GM19099 (cell line): ENCODE data around the gene EIF2A.

ENCODE experiments used
- POLR2A ChIP-seq: IDR thresholded peaks from 3 replicates; pipeline ENCODE4 v1.6.1; 2011; ENCODE audit warnings: low read depth; ENCODE audit not compliant: insufficient read length; ENCODE audit errors: extremely low read depth

Gene EIF2A

DNA sequence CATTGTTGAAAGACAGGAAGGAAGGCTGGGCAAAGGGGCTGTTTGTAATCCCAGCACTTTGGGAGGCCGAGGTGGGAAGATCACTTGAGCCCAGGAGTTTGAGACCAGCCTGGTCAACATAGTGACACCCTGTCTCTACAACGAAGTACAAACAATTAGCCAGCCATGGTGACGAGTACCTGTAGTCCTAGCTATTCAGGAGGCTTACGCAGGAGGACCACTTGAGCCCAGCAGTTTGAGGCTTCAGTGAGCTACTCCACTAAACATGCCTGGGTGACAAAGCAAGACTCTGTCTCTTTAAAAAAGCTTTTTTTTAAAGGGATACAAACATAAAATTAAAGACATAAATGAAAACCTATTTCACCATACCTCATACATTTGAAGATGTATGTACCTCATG lies 11.4 kb upstream of the EIF2A start:
- TF ChIP-seq POLR2A, result no peak

DNA sequence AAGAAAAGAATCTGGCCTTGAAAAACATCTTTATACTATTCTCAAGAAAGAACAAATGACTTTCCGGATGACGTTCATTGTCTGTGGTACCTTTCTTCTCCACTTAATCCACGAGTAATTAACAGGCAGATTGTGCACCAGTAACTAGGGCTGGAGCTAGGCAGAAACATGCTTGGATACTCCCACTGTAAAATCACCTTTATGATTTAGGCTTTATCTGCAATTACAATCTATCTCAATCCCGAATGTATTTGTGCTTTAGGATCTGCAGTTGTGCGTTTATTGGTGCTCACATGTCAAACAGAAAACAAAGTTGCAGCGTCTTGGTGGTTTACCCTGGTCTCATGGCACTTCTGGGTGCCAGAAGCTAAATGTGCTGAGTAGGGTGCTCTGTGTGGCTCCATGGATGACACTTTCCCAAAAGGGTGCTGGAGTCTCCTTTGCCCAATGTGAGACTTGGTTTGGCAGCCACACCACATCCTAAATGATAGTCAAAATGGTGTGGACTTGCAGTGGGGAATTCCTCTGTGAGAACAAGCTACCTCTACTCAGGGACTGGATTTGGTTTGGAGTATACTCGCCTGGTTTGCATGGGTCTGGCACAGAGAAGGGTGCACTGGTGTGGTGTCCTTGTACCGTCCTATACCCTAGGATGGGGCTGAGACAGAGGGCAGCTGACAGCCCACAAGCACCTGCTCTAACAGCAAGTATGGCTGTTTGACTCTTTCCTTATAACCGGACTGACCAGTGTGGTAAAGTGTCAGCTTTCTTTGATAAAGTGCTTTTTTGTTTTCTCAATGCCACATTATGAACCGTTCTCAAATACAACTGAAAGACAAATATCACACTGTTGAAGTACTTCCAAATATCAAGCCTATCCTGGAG lies 8.0 kb upstream of the EIF2A start:
- no peak for TF ChIP-seq POLR2A

DNA sequence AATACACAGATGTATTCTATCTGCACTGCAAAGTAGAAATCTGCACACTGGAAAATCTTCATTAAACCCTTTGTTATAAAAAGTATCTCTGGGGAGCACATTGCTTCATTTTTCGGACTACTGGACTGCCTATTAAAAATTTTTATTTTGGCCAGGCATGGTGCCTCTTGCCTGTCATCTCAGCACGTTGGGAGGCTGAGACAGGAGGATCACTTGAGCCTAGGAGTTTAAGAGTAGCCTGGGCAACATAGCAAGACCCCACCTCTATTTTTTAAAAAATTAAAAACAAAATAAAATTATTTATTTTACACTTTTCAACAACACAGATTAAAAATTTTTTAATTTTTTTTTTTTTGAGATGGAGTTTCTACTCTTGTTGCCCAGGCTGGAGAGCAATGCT lies 6.3 kb upstream of the EIF2A start:
- TF ChIP-seq POLR2A, result no peak

DNA sequence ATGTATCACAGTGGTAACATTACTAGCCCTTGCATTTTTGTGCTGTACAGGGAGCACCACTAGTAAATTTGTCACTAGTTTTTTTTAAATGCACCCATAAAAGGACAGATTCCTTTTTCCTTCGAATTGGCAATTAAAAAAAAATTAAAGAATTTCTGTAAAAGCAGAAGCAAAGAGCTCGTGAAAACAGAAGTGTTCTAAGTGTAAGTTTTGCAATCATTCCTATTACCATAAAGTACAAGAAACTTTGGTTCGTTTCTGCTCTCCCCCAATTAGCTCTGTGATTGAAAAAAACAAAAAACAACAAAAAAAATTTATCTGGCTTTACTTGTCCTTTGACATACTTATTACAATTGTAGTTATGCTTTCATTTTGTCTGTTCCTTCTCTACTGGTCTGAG lies 5.6 kb upstream of the EIF2A start:
- TF ChIP-seq POLR2A, result no peak

DNA sequence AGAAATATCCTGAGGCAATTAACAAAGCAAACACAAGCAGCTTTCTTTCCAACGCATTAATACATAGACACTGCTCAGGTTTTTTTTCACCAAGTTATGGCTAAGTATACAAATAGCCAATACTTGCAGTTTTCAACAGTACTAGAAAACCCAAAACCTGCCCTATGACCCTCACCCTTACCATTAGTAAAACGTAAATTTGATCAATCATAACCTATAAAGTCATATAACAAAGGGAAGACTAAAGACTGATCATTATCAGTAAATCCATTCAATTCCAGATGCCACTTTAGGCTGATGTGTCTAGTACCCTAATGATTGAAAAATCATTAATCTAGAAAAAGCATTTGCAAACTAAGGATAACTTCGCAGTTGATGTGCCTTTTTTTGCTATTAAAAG lies 3.5 kb upstream of the EIF2A start:
- no peak for TF ChIP-seq POLR2A

DNA sequence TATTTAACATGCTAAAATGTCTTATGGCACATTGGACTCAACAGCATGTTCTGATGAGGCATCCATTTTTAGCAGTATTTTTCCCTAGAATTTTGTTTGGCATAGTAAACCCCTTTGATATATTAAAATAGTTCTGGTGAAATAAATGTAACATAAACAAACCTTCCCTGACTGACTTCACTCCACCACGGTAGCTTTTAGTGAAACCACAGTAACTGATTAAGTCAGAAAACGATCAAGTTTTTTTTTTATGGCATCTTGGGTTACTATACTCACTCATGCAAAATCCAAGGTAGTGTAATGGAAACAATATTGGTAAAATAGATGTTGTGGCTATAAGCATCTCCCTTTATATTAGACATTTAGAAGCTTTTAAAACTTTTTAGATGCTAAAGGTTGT lies 3.1 kb upstream of the EIF2A start:
- TF ChIP-seq POLR2A, result no peak

DNA sequence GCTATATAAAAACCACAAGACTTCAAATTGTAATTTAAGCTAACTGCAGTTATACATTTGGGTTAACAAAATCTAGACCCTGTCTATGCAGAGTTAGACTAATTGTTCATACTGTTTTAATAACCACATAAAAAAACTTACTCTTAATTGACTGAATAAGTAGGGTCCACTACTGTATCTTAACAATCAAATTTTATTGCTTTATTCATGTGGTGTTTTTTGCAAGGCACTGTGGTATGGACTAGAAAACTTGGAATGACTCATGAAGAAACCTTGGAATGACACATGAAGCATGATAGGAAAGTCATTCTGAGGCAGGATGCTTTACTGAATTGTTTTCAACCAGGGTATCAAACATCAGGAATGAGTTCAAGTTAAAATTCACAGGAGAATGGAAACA lies 2.5 kb upstream of the EIF2A start:
- TF ChIP-seq POLR2A, result no peak

DNA sequence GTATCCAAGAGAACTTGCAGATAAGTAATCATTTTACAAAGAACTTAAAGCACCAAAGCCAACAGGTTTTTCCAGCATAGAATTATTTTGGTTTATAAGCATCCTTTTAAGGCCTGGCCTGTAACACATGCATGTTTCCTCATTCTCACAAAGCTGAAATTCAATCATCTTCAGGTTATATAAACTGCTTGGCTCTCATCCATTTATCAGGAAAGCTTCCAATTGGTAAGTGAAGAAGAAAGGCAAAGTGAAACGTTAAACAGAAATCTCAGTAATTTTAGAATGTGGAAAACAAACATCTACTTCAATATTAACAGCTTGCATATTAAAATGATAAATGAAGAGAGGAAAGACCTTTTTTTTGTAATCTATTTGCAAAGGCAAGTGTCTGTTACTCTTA lies 1.9 kb upstream of the EIF2A start:
- TF ChIP-seq POLR2A, result no peak

DNA sequence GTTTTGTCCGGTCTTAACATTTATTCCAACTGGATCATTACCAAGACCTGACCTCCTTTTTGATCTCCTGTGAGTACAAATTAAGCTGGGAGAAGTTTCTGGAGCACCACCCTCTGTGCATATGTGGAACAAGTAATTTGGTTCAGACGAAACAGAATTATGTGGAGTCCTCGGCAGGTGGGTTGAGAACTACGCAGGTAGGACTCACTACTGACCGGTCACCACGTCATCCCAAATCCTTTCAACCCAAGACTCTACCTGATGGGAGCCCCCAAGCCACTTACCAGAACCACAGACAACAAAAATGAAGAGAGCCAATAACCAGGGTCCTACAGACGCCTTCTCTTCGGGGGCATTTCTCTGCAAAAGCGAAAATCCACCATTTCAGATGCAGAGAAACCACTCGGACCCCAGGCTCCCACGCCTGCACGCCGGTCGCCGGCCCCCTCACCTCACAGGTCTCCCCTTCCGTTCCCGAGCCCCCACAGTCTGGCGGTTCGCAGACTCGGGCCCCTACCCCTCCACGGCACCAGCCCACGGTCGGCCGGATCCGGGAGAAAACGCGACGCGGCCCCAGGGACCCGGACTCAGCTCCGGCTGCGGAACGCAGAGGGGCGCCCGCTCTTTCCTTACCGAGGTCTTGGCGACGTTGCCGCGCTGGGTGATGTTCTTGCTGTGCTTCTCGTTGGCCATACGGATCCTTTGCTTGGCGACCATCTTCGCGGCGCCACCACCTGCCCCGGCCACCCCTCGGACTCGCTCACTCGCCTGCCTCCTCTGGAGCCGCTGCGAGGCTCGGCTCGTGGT lies 965 bp upstream of the EIF2A start:
- no peak for TF ChIP-seq POLR2A

DNA sequence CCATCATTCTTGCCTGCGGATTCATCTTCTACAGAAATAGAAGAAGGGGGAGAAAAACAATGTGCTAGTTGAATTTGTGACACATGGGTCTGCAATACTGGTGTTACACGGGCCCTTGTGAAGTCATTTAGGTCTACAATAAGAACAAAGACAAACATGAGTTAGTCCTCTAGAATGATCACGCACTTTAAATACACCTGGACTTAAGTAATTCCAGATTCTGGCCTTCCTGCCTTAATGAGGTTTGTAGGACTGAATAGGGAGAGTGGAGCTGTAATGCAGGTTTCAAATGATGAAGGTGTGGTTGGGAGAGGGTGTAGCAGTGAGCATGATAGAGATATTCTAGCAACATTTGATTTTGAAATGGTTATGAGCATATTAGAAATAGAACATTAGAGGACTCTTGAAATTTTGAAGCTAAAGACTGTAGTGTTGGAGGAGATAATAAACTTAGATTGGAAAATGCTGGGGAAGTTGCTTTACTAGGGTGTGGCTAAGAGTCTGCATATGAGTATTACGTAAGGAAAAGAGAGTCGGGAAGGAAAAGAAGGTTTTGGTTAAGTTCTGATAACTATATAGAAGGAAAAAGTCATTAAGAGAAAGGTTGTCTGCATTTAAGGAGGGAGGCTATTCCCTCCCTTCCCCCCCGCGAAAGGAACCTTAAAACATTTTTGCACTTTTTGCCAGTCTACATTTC lies 606 bp downstream of the EIF2A start:
- TF ChIP-seq POLR2A, result no peak

DNA sequence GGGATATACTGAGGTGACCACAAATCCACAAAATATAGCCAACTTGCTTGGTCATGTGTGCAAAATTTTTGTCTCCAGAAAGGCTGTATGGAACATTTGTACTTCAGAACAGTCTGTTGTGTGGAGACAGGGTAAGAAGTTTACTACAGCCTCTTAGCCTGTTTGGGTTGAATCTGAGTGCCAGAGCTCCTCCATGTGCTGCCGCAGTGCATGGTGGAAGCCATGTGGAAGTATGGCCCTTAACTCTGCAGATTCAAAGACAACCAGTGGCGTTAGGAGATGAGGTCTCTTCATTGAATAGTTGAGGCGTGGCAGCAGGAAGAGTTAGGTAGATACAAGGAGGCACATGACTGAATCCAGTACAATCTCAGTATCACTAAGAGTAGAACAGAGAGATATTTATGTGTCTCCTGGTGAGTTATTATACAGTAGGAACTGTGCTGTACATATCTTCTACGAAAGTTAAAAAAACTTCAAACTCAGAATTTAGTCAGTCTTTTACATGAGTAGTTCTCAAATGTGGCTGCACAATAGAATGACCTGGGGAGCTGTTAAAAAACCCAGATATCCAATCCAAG lies 9.4 kb downstream of the EIF2A start:
- no peak for TF ChIP-seq POLR2A

DNA sequence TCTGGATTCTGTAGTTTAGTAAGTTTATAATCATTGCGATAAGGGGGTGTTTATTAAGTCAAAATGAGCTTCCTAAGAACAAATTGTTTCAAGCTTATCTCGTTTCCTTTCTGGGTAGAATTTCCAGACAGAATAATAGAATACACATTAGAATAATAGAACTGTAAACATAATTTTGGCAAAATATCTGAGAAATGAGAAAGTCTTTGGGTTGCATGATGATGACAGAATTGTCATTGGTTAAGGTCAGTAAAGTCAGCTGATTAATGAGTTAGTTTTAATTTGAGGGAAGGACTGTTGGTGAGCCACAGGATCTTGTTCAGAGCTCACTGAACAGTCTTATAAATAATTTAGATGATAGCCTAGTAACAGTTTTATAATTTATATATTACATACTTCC lies 10.2 kb downstream of the EIF2A start:
- no peak for TF ChIP-seq POLR2A

DNA sequence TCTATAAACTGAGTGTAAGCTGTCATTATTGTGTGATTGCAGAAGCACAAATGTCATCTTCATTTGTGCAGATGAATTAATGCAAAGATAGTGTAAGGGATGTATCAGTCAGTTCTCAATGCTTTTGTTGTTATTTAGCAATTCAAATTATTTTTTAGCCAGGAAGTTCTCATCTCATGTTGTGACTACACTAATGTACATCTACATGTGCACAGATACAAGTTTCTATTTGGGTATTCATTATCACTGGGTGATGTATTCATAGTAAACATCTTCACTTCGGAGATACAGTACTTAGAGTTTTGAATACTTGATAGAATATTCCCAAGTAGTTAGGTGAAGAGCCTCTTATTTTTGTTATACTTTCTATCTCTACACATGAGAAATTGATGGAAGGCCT lies 11.1 kb downstream of the EIF2A start:
- no peak for TF ChIP-seq POLR2A

DNA sequence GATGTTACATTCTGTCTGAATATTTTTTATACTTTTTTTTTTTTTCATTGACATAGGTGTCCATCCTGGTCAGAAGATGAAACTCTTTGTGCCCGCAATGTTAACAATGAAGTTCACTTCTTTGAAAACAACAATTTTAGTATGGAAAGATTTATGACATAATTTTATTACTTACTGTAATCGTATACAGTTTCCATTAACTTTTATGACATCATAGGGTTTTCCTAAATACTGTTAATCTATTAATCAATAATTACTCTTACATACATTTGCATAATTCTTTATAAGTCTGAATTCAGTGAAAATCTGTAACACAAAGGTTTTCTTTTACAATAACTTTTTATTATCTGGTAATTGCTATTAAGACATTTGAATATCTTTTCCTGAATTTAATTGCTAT lies 17.7 kb downstream of the EIF2A start:
- no peak for TF ChIP-seq POLR2A

DNA sequence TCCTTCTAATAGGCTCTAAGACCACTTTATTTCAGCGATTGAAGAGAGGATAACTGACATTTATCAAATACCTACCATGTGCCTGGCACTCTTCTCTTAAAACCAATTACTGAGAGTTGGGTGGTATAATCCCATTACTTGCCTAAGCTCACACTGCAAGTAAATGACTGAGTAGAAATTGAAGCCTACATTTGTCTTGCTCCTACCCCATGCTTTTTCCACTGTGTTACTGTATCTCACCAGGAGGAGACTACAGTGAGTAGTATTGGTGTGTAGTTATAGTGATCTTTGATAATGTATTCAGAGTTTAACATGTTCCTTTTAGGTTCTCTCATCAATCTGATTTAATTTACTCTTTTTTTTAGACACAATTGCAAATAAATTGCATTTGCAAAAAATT lies 20.7 kb downstream of the EIF2A start:
- no peak for TF ChIP-seq POLR2A
